Hepatocyte (in vitro differentiated cells): ENCODE data around the gene SPECC1. TPM values are rescaled to one million over a fixed set of nuclear protein-coding genes. Genes with fewer than 3 reads are reported as not detected.

Experiments used
- DNase-seq: peaks from one replicate; pipeline ENCODE4 v3.0.0-alpha.2; 2016; ENCODE audit warnings: low spot score
- H2AFZ ChIP-seq: fragments of 200-600 bp; sonication (generic); 2 replicates; pipeline ENCODE4 v1.6.0; 2016; ENCODE audit warnings: antibody characterized with exemption, mild to moderate bottlenecking
- H3K27ac ChIP-seq: fragments of 200-600 bp; sonication (generic); 2 replicates; pipeline ENCODE4 v1.5.1; 2016; ENCODE audit warnings: mild to moderate bottlenecking
- H3K27me3 ChIP-seq: fragments of 200-600 bp; sonication (generic); 2 replicates; pipeline ENCODE4 v1.6.1; 2016
- H3K36me3 ChIP-seq: fragments of 200-600 bp; sonication (generic); replicated peaks from 2 replicates; pipeline ENCODE4 v1.5.1; 2016; ENCODE audit warnings: low read depth; ENCODE audit not compliant: insufficient read depth
- H3K4me1 ChIP-seq: fragments of 200-600 bp; sonication (generic); 2 replicates; pipeline ENCODE4 v1.5.1; 2016; ENCODE audit warnings: mild to moderate bottlenecking, moderate library complexity; ENCODE audit not compliant: insufficient read depth
- H3K4me2 ChIP-seq: fragments of 200-600 bp; sonication (generic); 2 replicates; pipeline ENCODE4 v1.6.0; 2016
- H3K4me3 ChIP-seq: fragments of 200-600 bp; sonication (generic); 2 replicates; pipeline ENCODE4 v1.5.1; 2016; ENCODE audit warnings: mild to moderate bottlenecking
- H3K79me2 ChIP-seq: fragments of 200-600 bp; sonication (generic); 2 replicates; pipeline ENCODE4 v1.6.0; 2017; ENCODE audit warnings: mild to moderate bottlenecking
- H3K9me2 ChIP-seq: fragments of 200-600 bp; sonication (generic); replicated peaks from 2 replicates; pipeline ENCODE4 v1.6.0; 2017; ENCODE audit warnings: mild to moderate bottlenecking; ENCODE audit not compliant: insufficient read depth
- H3K9me3 ChIP-seq: fragments of 200-600 bp; sonication (generic); 2 replicates; pipeline ENCODE4 v1.5.1; 2016; ENCODE audit warnings: low read depth, mild to moderate bottlenecking
- H4K20me1 ChIP-seq: fragments of 200-600 bp; sonication (generic); 2 replicates; pipeline ENCODE4 v1.6.0; 2016; ENCODE audit warnings: mild to moderate bottlenecking; ENCODE audit not compliant: insufficient read depth, poor library complexity, severe bottlenecking
- CTCF ChIP-seq: fragments of 200-600 bp; sonication (generic); IDR thresholded peaks from 2 replicates; pipeline ENCODE4 v1.5.1; 2016; ENCODE audit warnings: antibody characterized with exemption, mild to moderate bottlenecking; ENCODE audit not compliant: poor library complexity
- EZH2 ChIP-seq: fragments of 200-600 bp; sonication (generic); IDR thresholded peaks from 2 replicates; pipeline ENCODE4 v1.6.1; 2016; ENCODE audit warnings: antibody characterized with exemption, mild to moderate bottlenecking, borderline replicate concordance
- EZH2phosphoT487 ChIP-seq: fragments of 200-600 bp; sonication (generic); IDR thresholded peaks from one replicate; pipeline ENCODE4 v1.6.1; 2018; ENCODE audit warnings: antibody characterized with exemption, mild to moderate bottlenecking, low read depth, moderate library complexity; ENCODE audit not compliant: unreplicated experiment, severe bottlenecking
- WGBS: methylation state at CpG from one replicate; pipeline ENCODE4 v1.1.6; 2016; ENCODE audit warnings: low lambda C conversion rate; ENCODE audit errors: missing lambda C conversion rate; 5-methylcytosine and 5-hydroxymethylcytosine counted together
- polyA plus RNA-seq: library from polyadenylated mRNA; unstranded; fragments of >200 nt; fragmentation: Nextera tagmentation; extraction: Ambion mirVana; gene quantifications from 2 replicates; pipeline ENCODE4 v1.2.1, GENCODE V29; 2016
- total RNA-seq: library from RNA; depleted of rRNA; stranded (reverse); fragments of >200 nt; gene quantifications from 2 replicates; pipeline ENCODE4 v1.2.3, GENCODE V29; 2014

SPECC1 gene
- total and polyA plus RNA-seq, 2 experiments from 2014 or later, result 20.4 to 57.5 TPM

DNA sequence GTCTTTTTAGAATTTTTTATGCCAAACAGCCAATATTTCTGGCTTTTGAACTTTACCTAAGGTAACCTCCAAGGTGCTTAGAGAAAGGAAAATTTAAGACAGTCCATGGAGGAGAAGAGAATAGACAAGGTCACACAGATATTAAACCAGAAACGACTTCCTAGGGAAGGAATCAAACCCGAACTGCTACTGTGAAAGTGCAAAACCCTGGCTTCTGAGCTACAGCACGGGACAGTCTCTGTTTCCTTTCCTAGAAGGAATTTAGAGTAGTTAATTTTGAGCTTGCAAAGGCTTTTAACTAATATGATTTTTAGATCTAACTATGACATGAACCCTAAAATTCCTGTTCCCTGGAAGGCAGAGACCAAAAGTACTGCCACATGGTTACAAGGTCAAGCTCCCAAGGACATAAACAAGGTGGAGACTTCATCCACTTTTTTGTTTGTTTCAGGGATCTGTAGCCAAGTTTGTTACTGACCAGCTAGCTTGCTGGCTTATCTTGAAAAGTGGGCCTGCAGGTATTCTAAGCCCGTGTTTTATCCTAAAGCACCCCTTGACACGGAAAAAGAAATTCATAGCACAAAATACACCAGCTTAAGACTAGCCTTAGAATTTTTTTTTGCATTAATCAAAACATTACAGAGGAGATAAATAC, 188.2 kb downstream of the SPECC1 start:
- Histone ChIP-seq H3K27ac (no peak overlapping the region), H4K20me1 (no peaks in the 10 kb centered on the region)
- 93% methylated on average over 5 of the region's 5 CpGs for WGBS

GRCh38 chr17:20200016-20200795, 191.0 kb downstream of the SPECC1 start:
- Histone ChIP-seq H3K36me3 (no peaks in the 10 kb centered on the region), H3K4me3 (no peak overlapping the region), H2AFZ (no peak overlapping the region), H3K4me1 (no peaks in the 10 kb centered on the region), H3K9me2 (no peaks in the 10 kb centered on the region), H3K9me3 (no peaks in the 10 kb centered on the region), H3K4me2 (no peak overlapping the region), H3K27ac (no peak overlapping the region), H3K27me3 (no peaks in the 10 kb centered on the region), H4K20me1 (no peaks in the 10 kb centered on the region), H3K79me2 (peaks cover 27% of the 10 kb centered on the region)
- WGBS, result 82% methylated on average over 5 of the region's 5 CpGs
- TF ChIP-seq EZH2, result no peak
- TF ChIP-seq CTCF, result no peak
- no peak for TF ChIP-seq EZH2phosphoT487
- no peak for DNase-seq

More for the DNA sequence above, 188.2 kb downstream of the SPECC1 start:
- Histone ChIP-seq H2AFZ (no peak overlapping the region), H3K9me2 (no peaks in the 10 kb centered on the region), H3K79me2 (peaks cover 27% of the 10 kb centered on the region), H3K36me3 (no peaks in the 10 kb centered on the region), H3K4me3 (no peak overlapping the region), H3K9me3 (no peaks in the 10 kb centered on the region), H3K27me3 (no peaks in the 10 kb centered on the region), H3K4me2 (no peak overlapping the region), H3K4me1 (no peaks in the 10 kb centered on the region)
- no peak for DNase-seq
- TF ChIP-seq CTCF, result no peak
- TF ChIP-seq EZH2, result no peak
- TF ChIP-seq EZH2phosphoT487, result no peak

GRCh38 chr17:20200865-20201458, 191.8 kb downstream of the SPECC1 start:
- Histone ChIP-seq H4K20me1 (no peaks in the 10 kb centered on the region), H3K9me2 (no peaks in the 10 kb centered on the region), H3K27me3 (no peaks in the 10 kb centered on the region), H3K36me3 (no peaks in the 10 kb centered on the region), H3K27ac (no peak overlapping the region), H3K9me3 (no peaks in the 10 kb centered on the region), H3K4me2 (no peak overlapping the region), H3K79me2 (peaks cover 23% of the 10 kb centered on the region), H3K4me3 (no peak overlapping the region), H3K4me1 (no peaks in the 10 kb centered on the region), H2AFZ (no peak overlapping the region)
- DNase-seq, result no peak
- TF ChIP-seq CTCF, result no peak
- TF ChIP-seq EZH2, result no peak
- WGBS, result 96% methylated on average over 10 of the region's 10 CpGs
